Diencephalon (tissue), 1 donor: ENCODE results near the gene C11orf54. TPM values are rescaled to one million over a fixed set of nuclear protein-coding genes. Genes with fewer than 3 reads are reported as not detected.

Experiments
- small RNA-seq: library from RNA; depleted of rRNA; stranded (forward); fragments of <200 nt; gene quantifications from one replicate; pipeline ENCODE3, GENCODE V24; 2014
- total RNA-seq: library from RNA; depleted of rRNA; stranded (reverse); fragments of >200 nt; gene quantifications from one replicate; pipeline ENCODE4 v1.2.3, GENCODE V29; 2014

Gene C11orf54
- 41.1 TPM for total RNA-seq

DNA sequence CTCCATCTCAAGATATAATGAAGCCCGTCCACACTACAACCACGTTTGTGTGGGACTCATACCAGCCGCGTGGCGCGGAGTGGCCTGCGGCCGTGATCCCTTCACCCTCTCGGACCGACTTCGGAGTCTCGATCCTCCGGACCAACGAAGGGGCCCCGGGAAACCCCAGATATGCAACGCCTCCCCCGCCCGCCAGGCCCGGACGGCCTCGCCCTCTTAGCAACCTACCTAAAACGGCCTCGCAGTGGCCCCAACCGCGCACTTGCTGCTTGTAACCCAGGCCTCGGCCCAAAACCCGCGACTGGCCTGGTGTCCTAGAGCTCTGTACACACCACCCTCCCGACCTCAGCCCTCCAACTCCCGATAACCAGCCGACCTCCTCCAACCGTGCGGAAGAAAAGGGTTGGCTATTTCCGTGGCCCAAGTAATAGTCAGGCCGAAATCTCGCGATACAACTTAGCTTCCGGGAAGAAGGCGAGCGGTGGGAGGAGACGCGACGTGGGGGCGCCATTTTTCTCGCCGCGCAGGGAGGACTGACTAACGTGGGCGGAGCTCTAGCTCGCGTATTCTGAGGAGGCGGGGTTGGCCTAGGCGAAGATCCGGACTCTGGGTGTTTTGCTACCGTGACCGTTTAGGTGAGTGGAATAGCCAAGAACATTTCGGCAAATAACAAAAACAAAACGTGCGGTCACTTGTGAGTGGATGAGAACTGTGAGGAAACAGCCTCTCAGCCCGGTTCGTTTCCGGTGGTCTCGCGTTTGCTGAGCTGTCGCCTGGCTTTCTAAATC is at the start of gene C11orf54, which contains the start of gene TAF1D:
TSS of gene C11orf54 (plus strand) at position 579 of the 788 bp plus-strand sequence. CDS start 5,722 bp downstream, outside the sequence.
TSS of gene TAF1D (minus strand) at position 402 of the 788 bp plus-strand sequence. CDS start 2,191 bp downstream, outside the sequence.

GRCh38 chr11:93784145-93784934 is 42.9 kb downstream of the C11orf54 start, which contains the start of gene MED17:
Gene MED17, plus strand, starts transcription at chr11:93784282. Its CDS starts 232 bp downstream, at chr11:93784514.

Small RNA genes lying within 50 kb of the gene (small RNA-seq; reads per million reads assigned to genes)
- gene RF00019: not detected
- gene RF00493: 41.0 reads per million, percentile 96 among the genes with 10 or more reads in this experiment
- not detected for gene SCARNA9
- not detected for gene SNORA1
- gene SNORA18: not detected
- gene SNORA25: not detected
- gene SNORA32: not detected
- not detected for gene SNORA40
- gene SNORA8: not detected
- not detected for gene SNORD5
- 468 reads per million, percentile 98 among the genes with 10 or more reads in this experiment for gene SNORD6

Other genes with a start within 250 kb of the C11orf54 start
- gene SMCO4, start 198.3 kb upstream of the C11orf54 start, total RNA-seq: 8.1 TPM
- 31.4 TPM for gene CEP295, start 80.0 kb upstream of the C11orf54 start, total RNA-seq
- gene TAF1D, start 177 bp upstream of the C11orf54 start, total RNA-seq: 121 TPM
- 49.6 TPM for gene MED17, start 42.6 kb downstream of the C11orf54 start, total RNA-seq
- 5.1 TPM for gene VSTM5, start 108.9 kb downstream of the C11orf54 start, total RNA-seq